H7 (cell line): ENCODE results near the gene FOXN3. TPM values are rescaled to one million over a fixed set of nuclear protein-coding genes. Genes with fewer than 3 reads are reported as not detected.

Experiments used
- DNase-seq: peaks from one replicate; pipeline ENCODE4 v3.0.0; 2012
- H3K27me3 ChIP-seq: 2 replicates; pipeline ENCODE4 v1.6.0; 2011; ENCODE audit warnings: mild to moderate bottlenecking, low read length; ENCODE audit not compliant: control insufficient read depth, insufficient read depth
- H3K36me3 ChIP-seq: replicated peaks from 2 replicates; pipeline ENCODE4 v1.5.1; 2011; ENCODE audit warnings: low read length; ENCODE audit not compliant: control insufficient read depth, insufficient read depth
- H3K4me3 ChIP-seq: 2 replicates; pipeline ENCODE4 v1.5.1; 2011; ENCODE audit warnings: low read depth, mild to moderate bottlenecking, control low read depth, low read length, moderate library complexity; ENCODE audit not compliant: insufficient read depth
- total RNA-seq: library from RNA; depleted of rRNA; stranded (reverse); fragments of >200 nt; shearing (Covaris generic); gene quantifications from 2 replicates; pipeline ENCODE4 v1.2.3, GENCODE V29; 2014

FOXN3 gene
- total RNA-seq, 1 experiment from 2014 or later, result 64.6 TPM

- H3K4me3 ChIP-seq, result no peak overlapping the region
Observed at GRCh38 chr14:89443042-89443629, 26.1 kb upstream of the FOXN3 start.

GRCh38 chr14:89442280-89442679 is 25.2 kb upstream of the FOXN3 start:
- H3K27me3 ChIP-seq, result no peaks in the 10 kb centered on the region
- DNase-seq, result no peak
- no peaks in the 10 kb centered on the region for H3K36me3 ChIP-seq
- H3K4me3 ChIP-seq, result no peak overlapping the region

More at GRCh38 chr14:89443042-89443629, 26.1 kb upstream of the FOXN3 start:
- no peaks in the 10 kb centered on the region for H3K36me3 ChIP-seq
- no peaks in the 10 kb centered on the region for H3K27me3 ChIP-seq
- no peak for DNase-seq

GRCh38 chr14:89440986-89441909 is 24.2 kb upstream of the FOXN3 start:
- no peaks in the 10 kb centered on the region for H3K27me3 ChIP-seq
- H3K36me3 ChIP-seq, result no peaks in the 10 kb centered on the region
- H3K4me3 ChIP-seq, result no peak overlapping the region
- peak; percentile 72 for DNase-seq

GRCh38 chr14:89435892-89436656 is 19.0 kb upstream of the FOXN3 start:
- no peaks in the 10 kb centered on the region for H3K27me3 ChIP-seq
- H3K4me3 ChIP-seq, result no peak overlapping the region
- no peaks in the 10 kb centered on the region for H3K36me3 ChIP-seq
- no peak for DNase-seq

GRCh38 chr14:89435492-89435891 is 18.5 kb upstream of the FOXN3 start:
- Histone ChIP-seq H3K27me3 (no peaks in the 10 kb centered on the region), H3K36me3 (no peaks in the 10 kb centered on the region), H3K4me3 (no peak overlapping the region)
- DNase-seq, result no peak

- no peak for DNase-seq
- Histone ChIP-seq H3K27me3 (no peaks in the 10 kb centered on the region), H3K36me3 (no peaks in the 10 kb centered on the region; the same call in 1 of the 2 replicates), H3K4me3 (no peak overlapping the region)
Observed at GRCh38 chr14:89432226-89432625, 15.2 kb upstream of the FOXN3 start.

- Histone ChIP-seq H3K4me3 (no peak overlapping the region), H3K36me3 (no peaks in the 10 kb centered on the region; the same call in 1 of the 2 replicates), H3K27me3 (no peaks in the 10 kb centered on the region)
- no peak for DNase-seq
Observed at GRCh38 chr14:89430391-89431236, 13.6 kb upstream of the FOXN3 start.

- DNase-seq, result no peak
- Histone ChIP-seq H3K36me3 (no peaks in the 10 kb centered on the region; the same call in 1 of the 2 replicates), H3K27me3 (no peaks in the 10 kb centered on the region), H3K4me3 (no peak overlapping the region)
Observed at GRCh38 chr14:89429199-89430181, 12.5 kb upstream of the FOXN3 start.

- H3K27me3 ChIP-seq, result no peaks in the 10 kb centered on the region
- no peak for DNase-seq
Observed at GRCh38 chr14:89428546-89429198, 11.6 kb upstream of the FOXN3 start.

GRCh38 chr14:89428173-89428523 is 11.1 kb upstream of the FOXN3 start:
- no peak overlapping the region for H3K4me3 ChIP-seq
- no peak for DNase-seq
- no peaks in the 10 kb centered on the region for H3K27me3 ChIP-seq
- no peaks in the 10 kb centered on the region; the same call in 1 of the 2 replicates for H3K36me3 ChIP-seq

More at GRCh38 chr14:89428546-89429198, 11.6 kb upstream of the FOXN3 start:
- H3K36me3 ChIP-seq, result no peaks in the 10 kb centered on the region; the same call in 1 of the 2 replicates
- no peak overlapping the region for H3K4me3 ChIP-seq

GRCh38 chr14:89427426-89428172 is 10.6 kb upstream of the FOXN3 start:
- H3K36me3 ChIP-seq, result no peaks in the 10 kb centered on the region; the same call in 1 of the 2 replicates
- no peaks in the 10 kb centered on the region for H3K27me3 ChIP-seq
- no peak overlapping the region for H3K4me3 ChIP-seq
- no peak for DNase-seq

- Histone ChIP-seq H3K36me3 (no peaks in the 10 kb centered on the region; the same call in 1 of the 2 replicates), H3K4me3 (no peak overlapping the region), H3K27me3 (no peaks in the 10 kb centered on the region)
- DNase-seq, result no peak
Observed at GRCh38 chr14:89425931-89426330, 8.9 kb upstream of the FOXN3 start.
